ENCODE data around the gene ATP2A3. TPM values are rescaled to one million over a fixed set of nuclear protein-coding genes. Genes with fewer than 3 reads are reported as not detected.

The ATP2A3 gene
- total and polyA plus RNA-seq, 3 experiments from 2014 or later: 105 to 111 (median 108) TPM

- Histone ChIP-seq H3K9me3 (ENCODE audit: low read length) (no peaks in the 10 kb centered on the region), H3K4me1 (ENCODE audit: insufficient read depth, low read length) (peaks cover 17% of the 10 kb centered on the region), H3K36me3 (ENCODE audit: insufficient read depth, low read length) (no peaks in the 10 kb centered on the region), H3K27ac (ENCODE audit: low read depth, low read length) (peak overlapping the region; percentile 38), H3K4me3 (ENCODE audit: low read length) (no peak overlapping the region), H3K27me3 (ENCODE audit: insufficient read depth, low read length, poor library complexity, severe bottlenecking) (no peaks in the 10 kb centered on the region)
- H3K4me3 Mint-ChIP-seq: peak overlapping the region in 2 of 7 donors; percentile 12 to 68
- ChIA-PET CTCF (interaction anchor here (1.2 kb wide), 1 partner anchor 60 kb away, joined by 4 read pairs; no protein-coding TSS in a partner anchor), POLR2A (no interaction called here)
- peak overlapping the region in 1 of 8 donors; percentile 76 for H3K27ac Mint-ChIP-seq
- no peak for DNase-seq
- peaks cover 16 to 20% (median 19%) of the 10 kb centered on the region in 3 donors for H3K4me1 Mint-ChIP-seq
- peaks cover 0 to 6% (median 2%) of the 10 kb centered on the region in 5 donors for H3K9me3 Mint-ChIP-seq
- H3K36me3 Mint-ChIP-seq: peaks cover 0 to 5% (median 0%) of the 10 kb centered on the region in 3 donors
- peaks cover 0 to 3% of the 10 kb centered on the region in 2 donors for H3K27me3 Mint-ChIP-seq
These were observed 10.0 kb upstream of the ATP2A3 start for GRCh38 chr17:3974138-3974687.

GRCh38 chr17:3973495-3974137 lies 9.4 kb upstream of the ATP2A3 start:
- no peaks in the 10 kb centered on the region for H3K9me3 ChIP-seq (ENCODE audit: low read length)
- peaks cover 16 to 20% (median 19%) of the 10 kb centered on the region in 3 donors for H3K4me1 Mint-ChIP-seq
- H3K4me1 ChIP-seq (ENCODE audit: insufficient read depth, low read length): peaks cover 17% of the 10 kb centered on the region
- ChIA-PET POLR2A (interaction anchor here (1.0 kb wide), 1 partner anchor 169 kb away, joined by 6 read pairs; the partner anchor contains the start of genes CYB5D2 and ZZEF1), CTCF (interaction anchor here (1.2 kb wide), 1 partner anchor 60 kb away, joined by 4 read pairs; no protein-coding TSS in a partner anchor)
- DNase-seq: no peak
- peaks cover 0 to 3% of the 10 kb centered on the region in 2 donors for H3K27me3 Mint-ChIP-seq
- no peaks in the 10 kb centered on the region for H3K36me3 ChIP-seq (ENCODE audit: insufficient read depth, low read length)
- H3K4me3 ChIP-seq (ENCODE audit: low read length): no peak overlapping the region
- H3K27ac ChIP-seq (ENCODE audit: low read depth, low read length): peak overlapping the region; percentile 38
- H3K4me3 Mint-ChIP-seq: peak overlapping the region in 1 of 7 donors; percentile 68
- H3K9me3 Mint-ChIP-seq: peaks cover 0 to 6% (median 2%) of the 10 kb centered on the region in 5 donors
- H3K27ac Mint-ChIP-seq: no peak overlapping the region
- no peaks in the 10 kb centered on the region for H3K27me3 ChIP-seq (ENCODE audit: insufficient read depth, low read length, poor library complexity, severe bottlenecking)
- H3K36me3 Mint-ChIP-seq: peaks cover 0 to 5% (median 0%) of the 10 kb centered on the region in 3 donors

- DNase-seq: no peak
- H3K36me3 ChIP-seq (ENCODE audit: insufficient read depth, low read length): no peaks in the 10 kb centered on the region
- ChIA-PET POLR2A (interaction anchor here (1.0 kb wide), 1 partner anchor 170 kb away, joined by 6 read pairs; the partner anchor contains the start of genes CYB5D2 and ZZEF1), CTCF (no interaction called here)
- no peaks in the 10 kb centered on the region for H3K9me3 ChIP-seq (ENCODE audit: low read length)
- Mint-ChIP-seq H3K27me3 (peaks cover 0 to 3% of the 10 kb centered on the region in 2 donors), H3K4me3 (peak overlapping the region in 5 of 7 donors; percentile 63 to 89 (median 74)), H3K27ac (peak overlapping the region in 5 of 8 donors; percentile 17 to 85 (median 53)), H3K9me3 (peaks cover 0 to 6% (median 2%) of the 10 kb centered on the region in 5 donors), H3K36me3 (peaks cover 0 to 5% (median 0%) of the 10 kb centered on the region in 3 donors), H3K4me1 (peaks cover 16 to 20% (median 19%) of the 10 kb centered on the region in 3 donors)
- H3K4me1 ChIP-seq (ENCODE audit: insufficient read depth, low read length): peaks cover 17% of the 10 kb centered on the region
- no peak overlapping the region for H3K4me3 ChIP-seq (ENCODE audit: low read length)
- H3K27ac ChIP-seq (ENCODE audit: low read depth, low read length): no peak overlapping the region
- no peaks in the 10 kb centered on the region for H3K27me3 ChIP-seq (ENCODE audit: insufficient read depth, low read length, poor library complexity, severe bottlenecking)
These were observed 8.7 kb upstream of the ATP2A3 start for GRCh38 chr17:3972931-3973330.

GRCh38 chr17:3972281-3972731 lies 8.1 kb upstream of the ATP2A3 start:
- Histone ChIP-seq H3K36me3 (ENCODE audit: insufficient read depth, low read length) (no peaks in the 10 kb centered on the region), H3K27ac (ENCODE audit: low read depth, low read length) (no peak overlapping the region), H3K27me3 (ENCODE audit: insufficient read depth, low read length, poor library complexity, severe bottlenecking) (no peaks in the 10 kb centered on the region), H3K4me1 (ENCODE audit: insufficient read depth, low read length) (peaks cover 17% of the 10 kb centered on the region), H3K4me3 (ENCODE audit: low read length) (no peak overlapping the region), H3K9me3 (ENCODE audit: low read length) (no peaks in the 10 kb centered on the region)
- ChIA-PET CTCF (interaction anchor here (0.8 kb wide), 1 partner anchor 32 kb away, joined by 3 read pairs; no protein-coding TSS in a partner anchor), POLR2A (interaction anchor here (1.0 kb wide), 1 partner anchor 171 kb away, joined by 6 read pairs; the partner anchor contains the start of genes CYB5D2 and ZZEF1)
- Mint-ChIP-seq H3K9me3 (peaks cover 0 to 6% (median 2%) of the 10 kb centered on the region in 5 donors), H3K4me3 (peak overlapping the region; percentile 49 to 89 (median 72)), H3K27me3 (peaks cover 0 to 3% of the 10 kb centered on the region in 2 donors), H3K27ac (peak overlapping the region in 6 of 8 donors; percentile 3 to 85 (median 62)), H3K4me1 (peaks cover 16 to 20% (median 19%) of the 10 kb centered on the region in 3 donors), H3K36me3 (peaks cover 0 to 5% (median 0%) of the 10 kb centered on the region in 3 donors)
- DNase-seq: peak in 2 of 5 donors; percentile 10 to 15

GRCh38 chr17:3970668-3971067 lies 6.4 kb upstream of the ATP2A3 start:
- Histone ChIP-seq H3K9me3 (ENCODE audit: low read length) (no peaks in the 10 kb centered on the region), H3K4me1 (ENCODE audit: insufficient read depth, low read length) (peaks cover 17% of the 10 kb centered on the region), H3K27ac (ENCODE audit: low read depth, low read length) (no peak overlapping the region), H3K36me3 (ENCODE audit: insufficient read depth, low read length) (no peaks in the 10 kb centered on the region), H3K4me3 (ENCODE audit: low read length) (no peak overlapping the region), H3K27me3 (ENCODE audit: insufficient read depth, low read length, poor library complexity, severe bottlenecking) (no peaks in the 10 kb centered on the region)
- Mint-ChIP-seq H3K27ac (peak overlapping the region in 1 of 8 donors; percentile 9), H3K27me3 (peaks cover 0 to 3% of the 10 kb centered on the region in 2 donors), H3K9me3 (peaks cover 0 to 6% (median 2%) of the 10 kb centered on the region in 5 donors), H3K4me3 (peak overlapping the region in 1 of 7 donors; percentile 49), H3K36me3 (peaks cover 0 to 5% (median 0%) of the 10 kb centered on the region in 3 donors), H3K4me1 (peaks cover 17 to 25% (median 24%) of the 10 kb centered on the region in 3 donors)
- POLR2A ChIA-PET: no interaction called here
- CTCF ChIA-PET: no interaction called here
- DNase-seq: no peak

- Histone ChIP-seq H3K4me3 (ENCODE audit: low read length) (no peak overlapping the region), H3K36me3 (ENCODE audit: insufficient read depth, low read length) (no peaks in the 10 kb centered on the region), H3K27ac (ENCODE audit: low read depth, low read length) (no peak overlapping the region), H3K27me3 (ENCODE audit: insufficient read depth, low read length, poor library complexity, severe bottlenecking) (no peaks in the 10 kb centered on the region), H3K9me3 (ENCODE audit: low read length) (no peaks in the 10 kb centered on the region), H3K4me1 (ENCODE audit: insufficient read depth, low read length) (peaks cover 22% of the 10 kb centered on the region)
- ChIA-PET POLR2A (no interaction called here), CTCF (no interaction called here)
- no peak for DNase-seq
- H3K4me1 Mint-ChIP-seq: peaks cover 23 to 32% (median 31%) of the 10 kb centered on the region in 3 donors
- H3K9me3 Mint-ChIP-seq: peaks cover 0 to 5% (median 2%) of the 10 kb centered on the region in 5 donors
- no peak overlapping the region for H3K27ac Mint-ChIP-seq
- H3K27me3 Mint-ChIP-seq: peaks cover 0 to 3% of the 10 kb centered on the region in 2 donors
- no peak overlapping the region for H3K4me3 Mint-ChIP-seq
- H3K36me3 Mint-ChIP-seq: peaks cover 0 to 5% (median 0%) of the 10 kb centered on the region in 3 donors
These were observed 5.7 kb upstream of the ATP2A3 start for GRCh38 chr17:3969963-3970362.

GRCh38 chr17:3968886-3969524 lies 4.8 kb upstream of the ATP2A3 start:
- H3K27me3 ChIP-seq (ENCODE audit: insufficient read depth, low read length, poor library complexity, severe bottlenecking): no peaks in the 10 kb centered on the region
- peaks cover 23 to 35% (median 30%) of the 10 kb centered on the region in 3 donors for H3K4me1 Mint-ChIP-seq
- H3K4me3 Mint-ChIP-seq: no peak overlapping the region
- POLR2A ChIA-PET: interaction anchor here (0.7 kb wide), 1 partner anchor 174 kb away, joined by 6 read pairs; no protein-coding TSS in a partner anchor
- H3K27me3 Mint-ChIP-seq: peaks cover 0 to 3% of the 10 kb centered on the region in 2 donors
- H3K4me1 ChIP-seq (ENCODE audit: insufficient read depth, low read length): peaks cover 22% of the 10 kb centered on the region
- peaks cover 0 to 2% (median 0%) of the 10 kb centered on the region in 3 donors for H3K36me3 Mint-ChIP-seq
- no peaks in the 10 kb centered on the region for H3K9me3 Mint-ChIP-seq
- peak overlapping the region; percentile 54 for H3K27ac ChIP-seq (ENCODE audit: low read depth, low read length)
- H3K27ac Mint-ChIP-seq: peak overlapping the region in 1 of 8 donors; percentile 58
- no peak for DNase-seq
- CTCF ChIA-PET: no interaction called here
- no peaks in the 10 kb centered on the region for H3K9me3 ChIP-seq (ENCODE audit: low read length)
- no peak overlapping the region for H3K4me3 ChIP-seq (ENCODE audit: low read length)
- H3K36me3 ChIP-seq (ENCODE audit: insufficient read depth, low read length): no peaks in the 10 kb centered on the region

Data from CD8-positive, alpha-beta memory T cell (primary cell).